D341Med (cell line): Measurements from ENCODE around the gene PCSK5.
"Not testable (repeated sequence)": the region's sequence is repeated elsewhere in the genome, so short reads cannot be mapped to it uniquely, and the experiment has no call there.

Experiments used
- DNase-seq: peaks from one replicate; pipeline ENCODE4 v3.0.0; 2012; ENCODE audit warnings: low spot score

Gene PCSK5

GRCh38 chr9:75963321-75963720 lies 72.8 kb downstream of the PCSK5 start:
- not testable (repeated sequence) for DNase-seq

GRCh38 chr9:75964427-75964826 lies 74.0 kb downstream of the PCSK5 start:
- no peak for DNase-seq

DNA sequence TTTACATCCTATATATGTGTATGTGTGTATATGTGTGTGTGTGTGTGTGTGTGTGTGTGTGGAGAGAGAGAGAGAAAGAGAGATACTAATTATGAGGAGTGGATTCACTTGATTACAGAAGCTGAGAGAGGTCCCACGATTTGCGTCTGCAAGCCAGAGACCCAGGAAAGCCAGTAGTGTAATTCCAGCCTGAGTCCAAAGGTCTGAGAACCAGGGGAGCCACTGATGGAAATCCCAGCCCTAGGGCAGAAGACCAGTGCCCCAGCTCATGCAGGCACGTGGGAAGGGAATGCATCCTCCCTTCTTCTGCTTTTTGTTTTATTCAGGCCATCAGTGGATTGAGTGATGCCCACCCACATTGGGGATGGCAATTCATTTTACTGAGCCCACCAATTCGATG lies 74.8 kb downstream of the PCSK5 start:
- DNase-seq, result no peak

GRCh38 chr9:75967556-75967955 lies 77.1 kb downstream of the PCSK5 start:
- DNase-seq, result no peak

DNA sequence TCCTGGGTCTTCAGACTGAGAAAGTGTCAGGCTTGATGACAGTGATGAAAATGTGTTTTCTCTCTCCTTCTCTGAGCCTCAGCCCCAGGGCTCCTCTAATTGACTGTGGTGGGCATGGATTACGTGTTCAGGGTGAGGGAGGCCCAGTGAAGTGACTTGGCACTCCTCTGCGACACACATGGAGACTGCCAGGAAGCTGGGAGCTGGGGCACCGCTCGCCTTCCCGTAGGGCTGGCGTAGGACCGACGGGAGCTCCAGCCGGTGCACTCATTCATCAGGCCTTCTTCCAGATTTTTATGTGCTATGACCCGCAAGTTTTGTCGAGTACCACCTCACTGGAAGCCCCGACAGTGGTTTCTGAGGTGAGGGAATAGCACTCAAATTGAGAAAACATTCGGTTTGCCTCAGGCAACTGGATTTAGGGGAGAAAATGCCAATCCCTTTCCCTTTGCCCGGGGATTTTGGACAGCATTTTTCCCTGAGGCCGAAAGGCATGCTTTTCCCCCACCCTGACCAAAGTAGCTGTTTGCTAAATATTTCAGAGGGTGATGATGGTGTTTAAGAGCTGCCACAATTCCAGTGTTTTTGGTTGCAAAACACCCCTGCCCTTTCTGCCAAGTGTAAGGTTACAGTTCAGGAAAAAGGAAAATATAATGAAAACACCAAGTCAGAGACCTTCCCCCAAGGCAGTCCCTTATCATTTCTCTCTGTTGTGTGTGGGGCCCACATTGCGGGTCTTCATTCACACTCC lies 83.7 kb downstream of the PCSK5 start:
- DNase-seq, result no peak

- no peak for DNase-seq
Measured at GRCh38 chr9:75975071-75975470, 84.6 kb downstream of the PCSK5 start.

DNA sequence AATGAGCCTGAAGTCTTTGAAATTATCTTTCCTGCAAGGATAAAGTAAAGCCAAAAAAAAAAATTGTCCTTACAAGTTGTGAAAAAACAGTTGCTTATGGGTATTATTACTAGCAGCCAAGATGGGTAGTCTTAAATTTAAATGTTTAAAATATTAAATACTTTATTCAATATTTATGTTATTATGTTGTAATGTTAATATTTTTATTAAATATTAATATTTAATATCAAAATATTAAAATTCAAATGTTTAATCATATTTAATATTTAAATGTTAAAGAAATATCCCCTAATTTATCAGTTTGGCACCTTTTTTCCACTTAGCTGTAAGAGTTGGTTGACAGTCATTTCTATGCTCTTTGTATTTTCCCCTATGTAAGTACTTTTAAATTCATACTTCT lies 86.1 kb downstream of the PCSK5 start:
- no peak for DNase-seq

DNA sequence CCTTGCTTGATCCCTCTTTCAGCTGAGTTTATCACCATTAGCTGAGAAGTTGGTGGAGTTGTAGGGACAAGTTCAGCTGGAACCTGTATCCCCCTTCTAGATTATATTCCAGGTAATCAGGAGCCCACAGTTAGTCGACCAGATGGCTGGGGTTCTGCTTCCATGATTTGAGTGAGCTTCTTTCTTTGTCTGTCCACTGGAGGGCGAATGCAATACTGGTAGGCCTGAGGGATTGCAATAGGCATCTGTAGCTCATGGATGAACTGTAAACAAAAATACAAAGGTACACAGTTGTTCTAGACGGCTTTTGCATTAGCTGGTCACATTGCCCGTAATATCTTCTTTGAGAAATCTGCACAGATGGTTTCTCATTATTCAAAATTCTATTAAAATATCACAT lies 88.9 kb downstream of the PCSK5 start:
- DNase-seq, result peak; percentile 41

DNA sequence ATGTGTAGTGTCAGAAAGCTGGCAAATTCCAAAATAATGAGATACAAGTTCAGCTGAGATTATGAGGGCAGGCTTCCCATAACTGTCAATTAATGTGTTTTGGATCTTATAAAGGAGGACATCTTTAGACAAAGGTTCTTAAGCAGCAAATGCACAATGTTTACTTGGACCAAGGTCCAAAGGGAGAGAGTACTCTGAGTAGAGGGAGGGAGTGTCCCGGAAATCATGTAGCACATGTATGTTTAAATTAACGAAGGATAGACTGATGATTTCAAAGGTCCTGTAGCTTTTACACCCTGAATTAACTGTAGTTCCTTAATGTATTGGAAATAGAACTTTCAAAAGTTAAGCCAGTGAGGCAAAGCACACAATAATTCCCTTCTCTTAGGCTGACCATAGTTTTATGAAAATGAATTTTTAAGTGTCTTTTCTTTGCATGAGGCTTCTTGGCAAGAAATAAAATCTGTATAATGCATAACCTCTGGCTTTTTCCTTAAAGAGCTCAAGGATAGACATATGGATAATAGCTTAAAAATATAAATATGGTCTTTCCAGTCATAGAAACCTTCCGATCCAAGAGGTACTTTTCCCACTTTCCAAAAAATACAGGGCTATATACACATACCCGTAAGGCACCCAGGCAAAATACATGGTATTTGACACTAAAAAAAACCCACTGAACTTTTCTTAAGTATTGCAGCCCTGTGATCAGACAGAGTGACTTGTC lies 93.0 kb downstream of the PCSK5 start:
- DNase-seq, result no peak

- DNase-seq, result no peak
Measured at GRCh38 chr9:75985515-75985914, 95.0 kb downstream of the PCSK5 start.

- DNase-seq, result no peak
Measured at GRCh38 chr9:75988663-75989062, 98.2 kb downstream of the PCSK5 start.

DNA sequence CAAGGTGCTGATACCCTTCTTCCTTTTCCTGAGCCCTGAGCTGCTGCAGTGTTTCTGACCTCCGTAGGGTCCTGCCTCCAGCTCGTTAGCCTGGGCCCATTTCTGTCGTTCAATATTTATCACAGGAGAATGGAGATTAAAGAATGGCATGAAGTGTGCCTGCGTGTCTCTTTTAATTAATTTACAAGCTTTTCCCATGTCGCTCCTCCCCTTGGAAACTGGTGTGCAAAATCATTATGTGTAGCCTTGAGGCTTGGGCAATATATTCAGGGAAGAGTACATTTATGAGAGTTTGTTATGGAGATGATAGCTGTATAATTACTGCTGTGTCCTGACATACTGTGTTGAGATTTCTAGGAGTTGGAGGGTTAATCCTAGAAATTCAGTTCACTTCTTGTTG lies 99.7 kb downstream of the PCSK5 start:
- no peak for DNase-seq

GRCh38 chr9:75990576-75991304 lies 100.3 kb downstream of the PCSK5 start:
- DNase-seq, result no peak

- DNase-seq, result no peak
Measured at GRCh38 chr9:75992482-75993206, 102.2 kb downstream of the PCSK5 start.

DNA sequence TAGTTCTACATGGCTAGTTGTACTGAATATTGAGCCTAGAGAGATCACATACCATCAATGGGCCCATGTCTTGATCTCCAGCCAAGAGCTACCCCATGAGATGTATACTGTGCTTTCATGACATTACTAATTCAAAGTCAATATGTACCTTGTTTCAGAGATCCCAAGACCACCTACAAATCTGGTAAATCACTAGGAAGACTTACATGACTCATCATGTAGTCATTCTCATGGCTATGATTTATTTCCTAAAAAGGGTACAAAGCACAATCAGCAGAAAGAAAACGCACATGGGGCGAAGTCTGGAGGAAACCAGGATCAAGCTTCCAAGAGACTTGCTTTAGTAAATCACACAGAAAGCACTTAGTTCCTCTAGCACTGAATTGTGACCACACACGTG lies 103.0 kb downstream of the PCSK5 start:
- DNase-seq, result no peak

- no peak for DNase-seq
Measured at GRCh38 chr9:75995066-75995465, 104.6 kb downstream of the PCSK5 start.

- DNase-seq, result no peak
Measured at GRCh38 chr9:75996726-75997125, 106.3 kb downstream of the PCSK5 start.

- no peak for DNase-seq
Measured at GRCh38 chr9:75997206-75997605, 106.7 kb downstream of the PCSK5 start.

GRCh38 chr9:75998096-75998780 lies 107.8 kb downstream of the PCSK5 start:
- DNase-seq, result no peak

DNA sequence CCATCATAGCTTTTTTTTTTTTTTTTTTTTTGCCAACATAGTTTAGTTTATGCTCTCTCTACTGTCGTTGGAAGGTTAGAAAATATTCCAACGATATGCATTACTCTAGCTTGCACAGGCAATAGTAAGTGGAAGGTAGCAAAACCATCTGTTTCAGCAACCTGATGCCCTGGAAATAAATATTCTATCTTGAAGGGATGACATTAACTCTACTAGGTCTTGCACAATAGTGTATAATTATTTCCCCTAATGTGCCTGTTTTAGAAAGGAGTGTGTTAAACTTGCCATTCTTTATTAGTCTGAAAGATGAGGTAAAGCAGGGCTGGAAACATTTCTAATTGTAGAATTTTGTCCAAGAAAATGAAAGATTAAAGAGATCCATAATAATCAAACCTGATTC lies 111.0 kb downstream of the PCSK5 start:
- DNase-seq, result no peak

GRCh38 chr9:76003041-76003440 lies 112.6 kb downstream of the PCSK5 start:
- no peak for DNase-seq

GRCh38 chr9:76004526-76004925 lies 114.1 kb downstream of the PCSK5 start:
- no peak for DNase-seq
